WTC11 (cell line): ENCODE measurements around the gene TMEM200A. TPM values are rescaled to one million over a fixed set of nuclear protein-coding genes. Genes with fewer than 3 reads are reported as not detected.

Source experiments
- ATAC-seq: fragments of 200-7000 bp; cut with Tn5 transposase; 2 replicates; pipeline ENCODE4 v1.10.0; 2021; ENCODE audit warnings: mild to moderate bottlenecking, moderate library complexity
- CTCF ChIA-PET: fragments of 300-600 bp; sonication (Branson Sonifier 250); formaldehyde crosslinking; loops from one replicate; lab custom pipeline; 2021; ENCODE audit warnings: antibody characterized with exemption; lab: Charles Lee
- POLR2A ChIA-PET: fragments of 350-600 bp; sonication (Branson Sonifier 250); formaldehyde crosslinking; loops from one replicate; lab custom pipeline; 2021; ENCODE audit warnings: antibody characterized with exemption; lab: Charles Lee
- DNase-seq: peaks from one replicate; pipeline ENCODE4 v3.0.0; 2021; ENCODE audit warnings: low spot score
- H3K27ac Mint-ChIP-seq: 2 replicates; pipeline ENCODE4 v1.8.0; 2021; ENCODE audit warnings: mixed read lengths
- H3K27me3 Mint-ChIP-seq: 2 replicates; pipeline ENCODE4 v1.8.0; 2021; ENCODE audit warnings: low read depth, mild to moderate bottlenecking, moderate library complexity, mixed read lengths
- H3K36me3 Mint-ChIP-seq: 2 replicates; pipeline ENCODE4 v1.8.0; 2021; ENCODE audit warnings: mixed read lengths
- H3K4me1 Mint-ChIP-seq: 2 replicates; pipeline ENCODE4 v1.8.0; 2022; ENCODE audit warnings: mixed read lengths
- H3K4me3 Mint-ChIP-seq: 2 replicates; pipeline ENCODE4 v1.8.0; 2021; ENCODE audit warnings: mild to moderate bottlenecking, moderate library complexity, mixed read lengths
- H3K9me3 Mint-ChIP-seq: 2 replicates; pipeline ENCODE4 v1.8.0; 2021; ENCODE audit warnings: mixed read lengths
- ATF1 ChIP-seq: sonication (generic); formaldehyde crosslinking; IDR thresholded peaks from 2 replicates; pipeline ENCODE4 v1.8.1; 2023; ENCODE audit warnings: mild to moderate bottlenecking, moderate library complexity, missing genetic modification reagents
- ATF3 ChIP-seq: sonication (generic); formaldehyde crosslinking; conservative IDR thresholded peaks from 2 replicates; pipeline ENCODE4 v1.8.1; 2022; ENCODE audit warnings: mild to moderate bottlenecking, missing genetic modification reagents
- ATF6 ChIP-seq: sonication (generic); formaldehyde crosslinking; IDR thresholded peaks from 2 replicates; pipeline ENCODE4 v1.8.1; 2023; ENCODE audit warnings: mild to moderate bottlenecking, missing genetic modification reagents
- CREM ChIP-seq: sonication (generic); formaldehyde crosslinking; IDR thresholded peaks from 2 replicates; pipeline ENCODE4 v1.8.1; 2022; ENCODE audit warnings: mild to moderate bottlenecking, missing genetic modification reagents, moderate library complexity
- E2F5 ChIP-seq: sonication (generic); formaldehyde crosslinking; IDR thresholded peaks from 2 replicates; pipeline ENCODE4 v1.8.1; 2022; ENCODE audit warnings: mild to moderate bottlenecking, moderate library complexity, missing genetic modification reagents
- ELF4 ChIP-seq: sonication (generic); formaldehyde crosslinking; IDR thresholded peaks from 2 replicates; pipeline ENCODE4 v1.8.1; 2022; ENCODE audit warnings: low read depth, mild to moderate bottlenecking, moderate library complexity, missing genetic modification reagents
- ESRRA ChIP-seq: sonication (generic); formaldehyde crosslinking; IDR thresholded peaks from 2 replicates; pipeline ENCODE4 v1.8.1; 2022; ENCODE audit warnings: mild to moderate bottlenecking, missing genetic modification reagents, borderline replicate concordance
- ETV6 ChIP-seq: sonication (generic); formaldehyde crosslinking; IDR thresholded peaks from 2 replicates; pipeline ENCODE4 v1.8.1; 2022; ENCODE audit warnings: mild to moderate bottlenecking, missing genetic modification reagents
- FOXJ3 ChIP-seq: sonication (generic); formaldehyde crosslinking; IDR thresholded peaks from 2 replicates; pipeline ENCODE4 v1.9.0; 2021; ENCODE audit warnings: missing genetic modification reagents, mild to moderate bottlenecking, borderline replicate concordance
- FOXP1 ChIP-seq: sonication (generic); formaldehyde crosslinking; IDR thresholded peaks from 2 replicates; pipeline ENCODE4 v1.8.0; 2022; ENCODE audit warnings: missing genetic modification reagents, mild to moderate bottlenecking, moderate library complexity, borderline replicate concordance
- GTF2I ChIP-seq: fragments of 250-450 bp; sonication (Bioruptor Pico); conservative IDR thresholded peaks from 2 replicates; pipeline ENCODE4 v1.4.0; 2021; ENCODE audit warnings: mild to moderate bottlenecking
- HMGA2 ChIP-seq: fragments of 250-450 bp; sonication (Bioruptor Pico); IDR thresholded peaks from 2 replicates; pipeline ENCODE4 v1.4.0; 2021; ENCODE audit warnings: mild to moderate bottlenecking, moderate library complexity
- IRF1 ChIP-seq: sonication (generic); formaldehyde crosslinking; IDR thresholded peaks from 2 replicates; pipeline ENCODE4 v1.8.0; 2023; ENCODE audit warnings: missing genetic modification reagents
- IRF2 ChIP-seq: sonication (generic); formaldehyde crosslinking; IDR thresholded peaks from 2 replicates; pipeline ENCODE4 v1.8.0; 2022; ENCODE audit warnings: low read depth, missing genetic modification reagents, borderline replicate concordance
- JUN ChIP-seq: sonication (generic); formaldehyde crosslinking; IDR thresholded peaks from 2 replicates; pipeline ENCODE4 v1.8.0; 2023; ENCODE audit warnings: mild to moderate bottlenecking, missing genetic modification reagents
- NR1H2 ChIP-seq: sonication (generic); formaldehyde crosslinking; IDR thresholded peaks from 2 replicates; pipeline ENCODE4 v1.9.0; 2021; ENCODE audit warnings: mild to moderate bottlenecking, moderate library complexity, missing genetic modification reagents
- OVOL2 ChIP-seq: fragments of 250-450 bp; sonication (Bioruptor Pico); IDR thresholded peaks from 2 replicates; pipeline ENCODE4 v1.9.0; 2021; ENCODE audit warnings: mild to moderate bottlenecking, borderline replicate concordance
- SMAD4 ChIP-seq: sonication (generic); formaldehyde crosslinking; IDR thresholded peaks from 2 replicates; pipeline ENCODE4 v1.8.0; 2022; ENCODE audit warnings: mild to moderate bottlenecking, missing genetic modification reagents
- TCF7 ChIP-seq: sonication (generic); formaldehyde crosslinking; IDR thresholded peaks from 2 replicates; pipeline ENCODE4 v1.8.0; 2022; ENCODE audit warnings: mild to moderate bottlenecking, low read depth, missing genetic modification reagents, moderate library complexity
- TEAD4 ChIP-seq: sonication (generic); formaldehyde crosslinking; IDR thresholded peaks from 2 replicates; pipeline ENCODE4 v1.8.0; 2022; ENCODE audit warnings: mild to moderate bottlenecking, missing genetic modification reagents
- ZBTB21 ChIP-seq: sonication (generic); formaldehyde crosslinking; IDR thresholded peaks from 2 replicates; pipeline ENCODE4 v1.8.1; 2023; ENCODE audit warnings: mild to moderate bottlenecking, missing genetic modification reagents, borderline replicate concordance
- ZNF317 ChIP-seq: sonication (generic); formaldehyde crosslinking; IDR thresholded peaks from 2 replicates; pipeline ENCODE4 v1.8.1; 2023; ENCODE audit warnings: low read depth, mild to moderate bottlenecking, moderate library complexity, missing genetic modification reagents, borderline replicate concordance
- ZNF416 ChIP-seq: fragments of 250-450 bp; sonication (Bioruptor Pico); IDR thresholded peaks from 2 replicates; pipeline ENCODE4 v1.9.0; 2021; ENCODE audit warnings: mild to moderate bottlenecking, inconsistent platforms
- ZNF671 ChIP-seq: fragments of 250-450 bp; sonication (Bioruptor Pico); IDR thresholded peaks from 2 replicates; pipeline ENCODE4 v1.8.0; 2021; ENCODE audit warnings: mild to moderate bottlenecking
- ZSCAN18 ChIP-seq: fragments of 250-450 bp; sonication (Bioruptor Pico); IDR thresholded peaks from 2 replicates; pipeline ENCODE4 v2.1.2; 2022; ENCODE audit warnings: mild to moderate bottlenecking, moderate library complexity
- total RNA-seq: library from RNA; stranded (reverse); gene quantifications from 3 replicates; pipeline ENCODE4 v1.2.3, GENCODE V29; 2021

Gene TMEM200A
- total RNA-seq, 1 experiment from 2014 or later: 11.0 TPM

- ChIA-PET POLR2A (interaction anchor here (0.5 kb wide), 1 partner anchor 14 kb away, joined by 3 read pairs; no protein-coding TSS in a partner anchor), CTCF (no interaction called here)
- ATAC-seq (no peak), DNase-seq (no peak)
- TF ChIP-seq ETV6 (CRISPR knock-in tag) (no peak), HMGA2 (CRISPR knock-in tag) (no peak), GTF2I (CRISPR knock-in tag) (no peak), TCF7 (no peak), ZNF416 (no peak), OVOL2 (CRISPR knock-in tag) (no peak), ATF3 (CRISPR knock-in tag) (no peak), ZNF671 (no peak), CREM (CRISPR knock-in tag) (no peak), ELF4 (no peak), IRF2 (no peak), FOXJ3 (CRISPR knock-in tag) (no peak), ATF1 (no peak), ESRRA (CRISPR knock-in tag) (no peak), ZSCAN18 (CRISPR knock-in tag) (no peak), ATF6 (no peak), FOXP1 (CRISPR knock-in tag) (no peak)
- Mint-ChIP-seq H3K9me3 (no peaks in the 10 kb centered on the region), H3K27me3 (no peaks in the 10 kb centered on the region), H3K4me1 (peaks cover 41% of the 10 kb centered on the region), H3K36me3 (no peaks in the 10 kb centered on the region), H3K4me3 (no peak overlapping the region), H3K27ac (no peak overlapping the region)
Measured at GRCh38 chr6:130425537-130425936, 59.7 kb downstream of the TMEM200A start.

- H3K27me3 Mint-ChIP-seq: no peaks in the 10 kb centered on the region
- DNase-seq (no peak), ATAC-seq (no peak)
- peak overlapping the region; percentile 51; the same call in 1 of the 2 replicates for H3K27ac Mint-ChIP-seq
- H3K4me1 Mint-ChIP-seq: peaks cover 39% of the 10 kb centered on the region
- H3K4me3 Mint-ChIP-seq: no peak overlapping the region
- POLR2A ChIA-PET: interaction anchor here (0.5 kb wide), 1 partner anchor 14 kb away, joined by 3 read pairs; no protein-coding TSS in a partner anchor
- H3K9me3 Mint-ChIP-seq: no peaks in the 10 kb centered on the region
- H3K36me3 Mint-ChIP-seq: no peaks in the 10 kb centered on the region
- TF ChIP-seq ZNF317 (CRISPR knock-in tag): no peak
- TF ChIP-seq JUN: no peak
- no peak for TF ChIP-seq SMAD4 (CRISPR knock-in tag)
- CTCF ChIA-PET: interaction anchor here (0.9 kb wide), 1 partner anchor 272 kb away, joined by 4 read pairs; no protein-coding TSS in a partner anchor
Measured at GRCh38 chr6:130426066-130426721, 60.4 kb downstream of the TMEM200A start.

GRCh38 chr6:130431346-130431852 is 65.6 kb downstream of the TMEM200A start:
- no peaks in the 10 kb centered on the region for H3K36me3 Mint-ChIP-seq
- no peaks in the 10 kb centered on the region for H3K9me3 Mint-ChIP-seq
- peak overlapping the region; percentile 32; the same call in 1 of the 2 replicates for H3K27ac Mint-ChIP-seq
- peaks cover 23% of the 10 kb centered on the region for H3K4me1 Mint-ChIP-seq
- H3K4me3 Mint-ChIP-seq: no peak overlapping the region
- no peak for ATAC-seq
- TF ChIP-seq NR1H2: no peak
- TF ChIP-seq IRF1 (CRISPR knock-in tag): no peak
- no peak for TF ChIP-seq TEAD4 (CRISPR knock-in tag)
- TF ChIP-seq FOXJ3 (CRISPR knock-in tag): no peak
- no peak for TF ChIP-seq E2F5 (CRISPR knock-in tag)
- TF ChIP-seq ZBTB21 (CRISPR knock-in tag): no peak
- DNase-seq: no peak
- H3K27me3 Mint-ChIP-seq: no peaks in the 10 kb centered on the region
- POLR2A ChIA-PET: no interaction called here
- CTCF ChIA-PET: no interaction called here
